Endodermal cell (in vitro differentiated cells): ENCODE results near the gene CCS. TPM values are rescaled to one million over a fixed set of nuclear protein-coding genes. Genes with fewer than 3 reads are reported as not detected.
"Not testable (repeated sequence)": the region's sequence is repeated elsewhere in the genome, so short reads cannot be mapped to it uniquely, and the experiment has no call there.

Source experiments
- DNase-seq: peaks from one replicate; pipeline ENCODE4 v3.0.0-alpha.2; 2017
- H3K27ac ChIP-seq: 2 replicates; pipeline ENCODE4 v1.5.1; 2013; ENCODE audit warnings: mild to moderate bottlenecking, low read depth, low read length, moderate library complexity
- H3K27me3 ChIP-seq: 2 replicates; pipeline ENCODE4 v1.6.1; 2013; ENCODE audit warnings: mild to moderate bottlenecking, low read length, moderate library complexity; ENCODE audit not compliant: insufficient read depth, control insufficient read depth, poor library complexity, severe bottlenecking
- H3K36me3 ChIP-seq: 2 replicates; pipeline ENCODE4 v1.7.0; 2013; ENCODE audit warnings: mild to moderate bottlenecking, low read length, moderate library complexity; ENCODE audit not compliant: control insufficient read depth, insufficient read depth
- H3K4me1 ChIP-seq: one replicate; pipeline ENCODE4 v1.7.0; 2013; ENCODE audit warnings: low read length; ENCODE audit not compliant: control insufficient read depth, insufficient read depth
- H3K4me3 ChIP-seq: 2 replicates; pipeline ENCODE4 v1.5.1; 2013; ENCODE audit warnings: mild to moderate bottlenecking, low read length, moderate library complexity
- H3K9ac ChIP-seq: 2 replicates; pipeline ENCODE4 v1.6.1; 2013; ENCODE audit warnings: mild to moderate bottlenecking, low read length, moderate library complexity; ENCODE audit not compliant: poor library complexity, severe bottlenecking; ENCODE audit errors: extremely low read depth
- H3K9me3 ChIP-seq: 2 replicates; pipeline ENCODE4 v1.6.1; 2013; ENCODE audit warnings: mild to moderate bottlenecking, low read length, moderate library complexity; ENCODE audit not compliant: control insufficient read depth
- H3K27ac Mint-ChIP-seq: 2 replicates; pipeline ENCODE4 v1.8.0; 2020; ENCODE audit warnings: mixed read lengths
- H3K27me3 Mint-ChIP-seq: 2 replicates; pipeline ENCODE4 v1.8.0; 2021; ENCODE audit warnings: mild to moderate bottlenecking, mixed read lengths; ENCODE audit not compliant: insufficient read depth
- H3K36me3 Mint-ChIP-seq: 2 replicates; pipeline ENCODE4 v1.8.0; 2020; ENCODE audit warnings: low read depth, mixed read lengths
- H3K4me1 Mint-ChIP-seq: 2 replicates; pipeline ENCODE4 v1.8.0; 2020; ENCODE audit warnings: mixed read lengths
- H3K4me3 Mint-ChIP-seq: 2 replicates; pipeline ENCODE4 v1.8.0; 2020; ENCODE audit warnings: mild to moderate bottlenecking, moderate library complexity, mixed read lengths
- H3K9me3 Mint-ChIP-seq: 2 replicates; pipeline ENCODE4 v1.8.0; 2020; ENCODE audit warnings: mild to moderate bottlenecking, mixed read lengths
- CTCF ChIP-seq: fragments of 200-600 bp; sonication (generic); conservative IDR thresholded peaks from 2 replicates; pipeline ENCODE4 v1.5.0; 2021; ENCODE audit warnings: antibody characterized with exemption, mild to moderate bottlenecking
- WGBS, 2 experiments: methylation state at CpG; one replicate each; pipeline versions ENCODE4 v1.1.5 to v1.1.7; 2013; ENCODE audit warnings: missing lambda C conversion rate in 2 of 2, mixed read lengths in 1 of 2; ENCODE audit not compliant: insufficient coverage in 1 of 2, insufficient read length in 1 of 2; 5-methylcytosine and 5-hydroxymethylcytosine counted together
- total RNA-seq, 2 donors: library from RNA; stranded (reverse); fragmentation: NEBNext Ultra II Directional in 1 of 2; extraction: Animal tissue kit (Norgen Biotek cat#: 25700) in 1 of 2; gene quantifications; 2 replicates in 1 of 2; 3 replicates in 1 of 2; pipeline ENCODE4 v1.2.1, GENCODE V29; 2021

Gene CCS
- total RNA-seq, 2 donors from 2014 or later, result 62.9 to 64.7 TPM

GRCh38 chr11:66586136-66586535 lies 6.8 kb upstream of the CCS start:
- Mint-ChIP-seq H3K27ac (no peak overlapping the region), H3K4me1 (no peaks in the 10 kb centered on the region), H3K27me3 (peaks cover 22% of the 10 kb centered on the region), H3K36me3 (peaks cover 1% of the 10 kb centered on the region), H3K9me3 (peaks cover 60% of the 10 kb centered on the region), H3K4me3 (no peak overlapping the region)
- no peak for TF ChIP-seq CTCF
- no peak overlapping the region for H3K9ac ChIP-seq
- no peak overlapping the region for H3K27ac ChIP-seq
- H3K9me3 ChIP-seq, result peaks cover 25% of the 10 kb centered on the region
- H3K36me3 ChIP-seq, result no peaks in the 10 kb centered on the region
- DNase-seq, result no peak
- no peaks in the 10 kb centered on the region for H3K4me1 ChIP-seq
- H3K4me3 ChIP-seq, result no peak overlapping the region
- 51 to 78% methylated on average over 2 of the region's 2 CpGs for WGBS, 2 experiments
- no peaks in the 10 kb centered on the region for H3K27me3 ChIP-seq

DNA sequence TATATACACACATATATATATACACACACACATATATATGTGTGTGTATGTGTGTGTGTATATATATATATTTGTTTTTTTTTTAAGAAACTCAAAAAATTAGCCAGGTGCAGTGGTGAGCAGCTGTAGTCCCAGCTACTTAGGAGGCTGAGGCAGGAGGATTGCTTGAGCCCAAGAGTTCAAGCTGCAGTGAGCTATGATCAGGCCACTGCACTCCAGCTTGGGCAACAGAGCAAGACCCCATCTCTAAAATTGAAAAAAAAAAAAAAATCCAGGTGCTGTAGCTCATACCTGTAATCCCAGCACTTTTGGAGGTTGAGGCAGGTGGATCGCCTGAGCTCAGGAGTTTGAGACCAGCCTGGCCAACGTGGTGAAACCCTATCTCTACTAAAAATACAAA lies 3.7 kb upstream of the CCS start:
- not testable (repeated sequence) for DNase-seq, H3K4me1 ChIP-seq, H3K4me3 Mint-ChIP-seq, H3K4me3 ChIP-seq, H3K9ac ChIP-seq, H3K36me3 Mint-ChIP-seq, H3K27ac ChIP-seq, H3K27ac Mint-ChIP-seq, H3K27me3 ChIP-seq, H3K36me3 ChIP-seq
- peaks cover 57% of the 10 kb centered on the region for H3K9me3 Mint-ChIP-seq
- H3K4me1 Mint-ChIP-seq, result peaks cover 10% of the 10 kb centered on the region
- peaks cover 26% of the 10 kb centered on the region for H3K9me3 ChIP-seq
- peaks cover 35% of the 10 kb centered on the region for H3K27me3 Mint-ChIP-seq
- 70 to 79% methylated on average over 2 of the region's 2 CpGs for WGBS, 2 experiments

GRCh38 chr11:66589996-66590675 lies 2.8 kb upstream of the CCS start:
- Mint-ChIP-seq H3K36me3 (peaks cover 5% of the 10 kb centered on the region), H3K4me3 (no peak overlapping the region), H3K27ac (no peak overlapping the region), H3K9me3 (peaks cover 51% of the 10 kb centered on the region), H3K27me3 (peaks cover 32% of the 10 kb centered on the region), H3K4me1 (peaks cover 10% of the 10 kb centered on the region)
- H3K4me1 ChIP-seq, result no peaks in the 10 kb centered on the region
- no peaks in the 10 kb centered on the region for H3K27me3 ChIP-seq
- H3K9ac ChIP-seq, result no peak overlapping the region
- DNase-seq, result no peak
- no peak for TF ChIP-seq CTCF
- H3K27ac ChIP-seq, result no peak overlapping the region
- 95 to 100% methylated on average over 2 to 7 of the region's 7 CpGs for WGBS, 2 experiments
- no peak overlapping the region for H3K4me3 ChIP-seq
- no peaks in the 10 kb centered on the region for H3K36me3 ChIP-seq
- peaks cover 26% of the 10 kb centered on the region for H3K9me3 ChIP-seq

GRCh38 chr11:66591175-66591574 lies 1.8 kb upstream of the CCS start:
- no peak overlapping the region for H3K27ac ChIP-seq
- H3K36me3 Mint-ChIP-seq, result peaks cover 10% of the 10 kb centered on the region
- no peak overlapping the region for H3K9ac ChIP-seq
- TF ChIP-seq CTCF, result no peak
- H3K4me1 Mint-ChIP-seq, result peaks cover 10% of the 10 kb centered on the region
- H3K4me3 ChIP-seq, result no peak overlapping the region
- no peaks in the 10 kb centered on the region for H3K27me3 ChIP-seq
- no peaks in the 10 kb centered on the region for H3K36me3 ChIP-seq
- peaks cover 43% of the 10 kb centered on the region for H3K9me3 Mint-ChIP-seq
- no peak overlapping the region for H3K27ac Mint-ChIP-seq
- H3K9me3 ChIP-seq, result peaks cover 26% of the 10 kb centered on the region
- WGBS, 2 experiments, result 88 to 89% methylated on average over 2 of the region's 2 CpGs
- H3K4me3 Mint-ChIP-seq, result no peak overlapping the region
- H3K27me3 Mint-ChIP-seq, result peaks cover 30% of the 10 kb centered on the region
- no peaks in the 10 kb centered on the region for H3K4me1 ChIP-seq
- DNase-seq, result no peak
